ENCODE results near the gene CYB561. TPM values are rescaled to one million over a fixed set of nuclear protein-coding genes. Genes with fewer than 3 reads are reported as not detected.
A peak's percentile ranks its signal among the peaks of the same experiment; 100 is the strongest.

CYB561 gene
- total and polyA plus RNA-seq, 10 of the 15 experiments (the other 5 are each of a cell fraction or from before 2014, with no cell fraction given) = 0.52 to 6.9 (median 2.5) TPM

GRCh38 chr17:63406689-63407330 is 39.3 kb downstream of the CYB561 start:
- no peaks in the 10 kb centered on the region for H3K9me3 ChIP-seq (replicated peaks; ENCODE audit: control insufficient read depth, insufficient read depth, low read length)
- intact Hi-C loops (cut with micrococcal nuclease; ENCODE audit: unreplicated experiment) = loop anchor here (1.0 to 2.0 kb wide), 4 partner anchors 294 to 735 kb away; no protein-coding TSS in a partner anchor
- FAIRE-seq = peak; percentile 95

More at GRCh38 chr17:63406689-63407330, 39.3 kb downstream of the CYB561 start:
- no TSS peak for BruUV-seq (replicated peaks)
- RAD21 ChIA-PET (ENCODE audit: unreplicated experiment) = interaction anchor here (0.6 to 1.9 kb wide), 11 partner anchors 13 to 411 kb away, joined by 3 to 16 read pairs (median 3); partner anchors contain the start of genes CCDC47, DDX42 and MAP3K3
- H3K4me3 ChIP-seq = no peak overlapping the region
- no peaks in the 10 kb centered on the region for H4K20me1 ChIP-seq (ENCODE audit: control insufficient read depth, insufficient read depth)
- no peaks in the 10 kb centered on the region for H3K79me2 ChIP-seq (ENCODE audit: control insufficient read depth, insufficient read depth, low read length)
- H3K4me1 ChIP-seq (ENCODE audit: control insufficient read depth, insufficient read depth, low read length) = no peaks in the 10 kb centered on the region
- DNase-seq (ENCODE audit: low read depth, low spot score) (peak; percentile 40), ATAC-seq (peak; percentile 99)
- WGBS (ENCODE audit: insufficient coverage, insufficient replicate concordance, low lambda C conversion rate, missing lambda C conversion rate) = 1% methylated on average over 4 of the region's 4 CpGs
- TF ChIP-seq MTA3 (IDR thresholded peaks at IDR 0.05; ENCODE audit: borderline replicate concordance, low read length) (no peak), ATF7 (IDR thresholded peaks at IDR 0.05; ENCODE audit: low read depth) (no peak), YY1 (IDR thresholded peaks at IDR 0.05; ENCODE audit: low read depth, low read length) (0 out of 2 replicates have a peak, but pooled peaks have one; percentile 12), E4F1 (IDR thresholded peaks at IDR 0.05; ENCODE audit: borderline replicate concordance, partially characterized antibody) (no peak), NR2F1 (conservative IDR thresholded peaks at IDR 0.05) (peak; percentile 64), POU2F2 (IDR thresholded peaks at IDR 0.05; ENCODE audit: borderline replicate concordance, low read depth, low read length) (0 out of 3 replicates have a peak, but pooled peaks have one; percentile 24), RAD21 (IDR thresholded peaks at IDR 0.05; ENCODE audit: insufficient read depth, low read depth, low read length) (peak; percentile 83), SMC3 (IDR thresholded peaks at IDR 0.05; ENCODE audit: borderline replicate concordance, low read length) (peak; percentile 77; the same call in 1 of the 2 replicates), CTCF (IDR thresholded peaks at IDR 0.05 in 2 of 3, conservative IDR thresholded peaks at IDR 0.05 in 1 of 3; ENCODE audit: control insufficient read depth in 2 of 3, extremely low read depth in 1 of 3, insufficient read depth in 1 of 3, low read depth in 3 of 3, low read length in 3 of 3) (peak; percentile 82 to 89 (median 89); a peak in 5 of 6 replicates)
- H3K9ac ChIP-seq (ENCODE audit: control insufficient read depth, insufficient read depth, low read length) = no peak overlapping the region
- peaks cover 0 to 1% of the 10 kb centered on the region in 2 experiments; a peak in 2 of 4 replicates for H3K27me3 ChIP-seq (replicated peaks in 1 of 2; ENCODE audit: control insufficient read depth in 2 of 2, insufficient read depth in 2 of 2, low read length in 1 of 2)
- H2AFZ ChIP-seq (ENCODE audit: control insufficient read depth, low read depth, low read length) = no peak overlapping the region
- no peak overlapping the region for H3K4me2 ChIP-seq (ENCODE audit: control insufficient read depth, insufficient read depth)
- CTCF ChIA-PET = interaction anchor here (0.5 to 3.2 kb wide), 58 partner anchors 8 to 1297 kb away, joined by 3 to 41 read pairs (median 4); partner anchors contain the start of gene MAP3K3
- SMC1A ChIA-PET (ENCODE audit: uncharacterized antibody, unreplicated experiment) = interaction anchor here (0.6 to 2.4 kb wide), 17 partner anchors 9 to 1543 kb away, joined by 3 to 15 read pairs (median 3); partner anchors contain the start of gene BRIP1
- POLR2A ChIA-PET = no interaction called here
- no peak overlapping the region for H3K27ac ChIP-seq (ENCODE audit: control insufficient read depth, insufficient read depth)
- in situ Hi-C loops (cut with MboI) = loop anchor here (5.0 to 10.0 kb wide), 2 partner anchors 325 to 712 kb away; no protein-coding TSS in a partner anchor
- H3K36me3 ChIP-seq (ENCODE audit: control insufficient read depth in 2 of 2, insufficient read depth in 2 of 2, low read length in 1 of 2) = no peaks in the 10 kb centered on the region

Data from GM12878 (cell line).